HepG2 (cell line): Measurements from ENCODE around the gene SLC39A10. TPM values are rescaled to one million over a fixed set of nuclear protein-coding genes. Genes with fewer than 3 reads are reported as not detected.
A peak's percentile ranks its signal among the peaks of the same experiment; 100 is the strongest.

ENCODE experiments used
- ATM ChIP-seq: fragments of 450-650 bp; IDR thresholded peaks from 2 replicates; pipeline ENCODE4 v1.7.1; 2017; ENCODE audit warnings: mild to moderate bottlenecking, borderline replicate concordance
- HOXA5 ChIP-seq: sonication (generic); formaldehyde crosslinking; IDR thresholded peaks from 2 replicates; pipeline ENCODE4 v1.4.0; 2020; ENCODE audit warnings: missing genetic modification reagents
- KLF16 ChIP-seq, 2 experiments: sonication (generic) in 1 of 2; formaldehyde crosslinking in 1 of 2; IDR thresholded peaks; 2 replicates each; pipeline versions ENCODE4 v1.6.1 to v1.8.0; 2016 to 2023; ENCODE audit warnings: missing genetic modification reagents in 2 of 2, missing compliant biosample characterization in 1 of 2
- KMT2A ChIP-seq: sonication (generic); formaldehyde crosslinking; IDR thresholded peaks from 2 replicates; pipeline ENCODE4 v1.4.0; 2020; ENCODE audit warnings: missing genetic modification reagents
- MXD4 ChIP-seq: IDR thresholded peaks from 2 replicates; pipeline ENCODE4 v1.6.1; 2016; ENCODE audit warnings: mild to moderate bottlenecking, missing biosample characterization, missing genetic modification reagents
- SCMH1 ChIP-seq: sonication (generic); formaldehyde crosslinking; IDR thresholded peaks from 2 replicates; pipeline ENCODE4 v1.9.0; 2021; ENCODE audit warnings: missing genetic modification reagents, mild to moderate bottlenecking, borderline replicate concordance
- SETDB1 ChIP-seq: sonication (generic); formaldehyde crosslinking; IDR thresholded peaks from 2 replicates; pipeline ENCODE4 v1.5.1; 2020; ENCODE audit warnings: missing genetic modification reagents, mild to moderate bottlenecking, borderline replicate concordance
- SIX1 ChIP-seq: sonication (generic); formaldehyde crosslinking; IDR thresholded peaks from 2 replicates; pipeline ENCODE4 v1.4.0; 2020; ENCODE audit warnings: missing genetic modification reagents, borderline replicate concordance
- TAF15 ChIP-seq: fragments of 200-400 bp; formaldehyde crosslinking; IDR thresholded peaks from one replicate; pipeline ENCODE4 v1.6.1; 2018; ENCODE audit warnings: mild to moderate bottlenecking, low read depth, low read length; ENCODE audit not compliant: poor library complexity, severe bottlenecking
- ZIK1 ChIP-seq: sonication (generic); formaldehyde crosslinking; IDR thresholded peaks from 2 replicates; pipeline ENCODE4 v1.5.0; 2020; ENCODE audit warnings: mild to moderate bottlenecking, low read depth, missing genetic modification reagents, borderline replicate concordance
- ZNF121 ChIP-seq: sonication (generic); formaldehyde crosslinking; IDR thresholded peaks from 2 replicates; pipeline ENCODE4 v1.5.0; 2020; ENCODE audit warnings: mild to moderate bottlenecking, missing genetic modification reagents
- ZNF224 ChIP-seq: sonication (generic); formaldehyde crosslinking; IDR thresholded peaks from 2 replicates; pipeline ENCODE4 v1.5.0; 2020; ENCODE audit warnings: mild to moderate bottlenecking, missing genetic modification reagents
- ZNF431 ChIP-seq: sonication (generic); formaldehyde crosslinking; IDR thresholded peaks from 2 replicates; pipeline ENCODE4 v1.9.0; 2022; ENCODE audit warnings: missing genetic modification reagents, low read depth, mild to moderate bottlenecking, borderline replicate concordance
- polyA plus RNA-seq, 8 experiments: library from polyadenylated mRNA; depleted of rRNA in 3 of 8; stranded (reverse) in 7 of 8; unstranded in 1 of 8; fragments of >200 nt; fragmentation: Illumina TruSeq in 4 of 8; extraction: Trizol in 4 of 8; gene quantifications; 2 replicates each; pipeline versions ENCODE4 v1.2.1 to v1.2.3, GENCODE V29; 2011 to 2016; ENCODE audit warnings: low read depth in 4 of 8, missing spikeins in 1 of 8, mixed read lengths in 1 of 8; ENCODE audit not compliant: insufficient read depth in 1 of 8
- total RNA-seq, 5 experiments: library from RNA; depleted of rRNA; stranded (reverse); fragments of >200 nt; fragmentation: Illumina TruSeq; extraction: Trizol; gene quantifications; 2 replicates each; pipeline ENCODE4 v1.2.3, GENCODE V29; 2016; ENCODE audit warnings: low read depth in 1 of 5
- TF ChIP-seq, protein P1 (sequence below): sonication (generic); formaldehyde crosslinking; IDR thresholded peaks from 2 replicates; pipeline ENCODE4 v1.4.0; 2020; ENCODE audit warnings: low read depth, missing genetic modification reagents
- TF ChIP-seq, protein P2 (sequence below): sonication (generic); formaldehyde crosslinking; IDR thresholded peaks from 2 replicates; pipeline ENCODE4 v1.8.1; 2023; ENCODE audit warnings: mild to moderate bottlenecking, missing genetic modification reagents
- TF ChIP-seq, protein P3 (sequence below): sonication (generic); formaldehyde crosslinking; IDR thresholded peaks from 2 replicates; pipeline ENCODE4 v1.4.0; 2020; ENCODE audit warnings: missing genetic modification reagents
- TF ChIP-seq, protein P4 (sequence below): sonication (generic); formaldehyde crosslinking; IDR thresholded peaks from 2 replicates; pipeline ENCODE4 v1.9.0; 2021; ENCODE audit warnings: missing genetic modification reagents, mild to moderate bottlenecking, borderline replicate concordance
- TF ChIP-seq, protein P5 (sequence below): sonication (generic); formaldehyde crosslinking; IDR thresholded peaks from 2 replicates; pipeline ENCODE4 v1.9.0; 2021; ENCODE audit warnings: missing genetic modification reagents, borderline replicate concordance

The SLC39A10 gene
- total and polyA plus RNA-seq, 2 of the 13 experiments (the other 11 are each of a cell fraction or from before 2014, with no cell fraction given): 13.2 to 21.0 TPM

DNA sequence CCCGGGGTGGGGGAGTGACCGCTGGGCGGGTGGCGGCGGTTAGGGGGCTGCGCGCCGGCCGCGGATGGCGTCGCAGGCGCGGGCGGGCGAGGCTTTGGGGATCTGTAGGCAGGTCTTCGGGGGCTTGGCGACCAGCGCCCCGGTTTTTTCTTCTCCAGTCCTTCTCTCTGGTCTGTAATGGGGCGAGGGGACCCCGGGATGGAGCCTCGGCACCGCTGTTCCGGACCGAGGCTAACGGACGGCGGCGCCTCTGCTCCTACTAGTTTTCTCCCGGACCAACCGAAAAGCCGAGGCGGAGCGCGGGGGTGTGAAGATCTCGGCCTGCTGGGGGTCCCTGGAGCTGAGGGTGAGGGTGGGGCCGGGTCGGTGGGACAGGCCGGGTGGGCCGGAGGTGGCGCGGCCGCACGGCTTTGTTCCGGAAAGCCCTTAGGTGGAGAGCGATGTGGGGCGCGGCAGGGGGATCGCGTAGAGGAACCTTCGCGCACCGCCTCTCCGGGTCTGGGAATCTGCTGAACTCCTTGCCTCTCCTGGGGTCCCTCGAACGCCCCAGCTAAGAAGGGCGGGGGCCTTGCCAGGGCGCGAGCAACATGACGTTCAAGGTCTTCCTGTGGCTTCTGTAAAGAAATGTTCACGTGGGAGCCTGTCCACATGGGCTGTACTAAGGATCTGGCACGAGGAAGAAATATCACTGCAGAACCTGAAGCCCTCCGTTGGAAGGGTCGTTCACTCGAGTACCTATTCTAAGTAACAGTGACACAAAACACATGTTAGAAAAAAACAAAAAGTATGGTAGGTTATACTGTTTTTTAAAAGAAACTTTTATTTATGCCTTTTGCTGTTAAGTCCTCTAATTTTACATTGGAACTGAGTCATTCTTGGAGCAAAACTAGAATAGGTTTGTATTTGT is 861 bp downstream of the SLC39A10 start (continued):
- TF ChIP-seq, protein P1, sequence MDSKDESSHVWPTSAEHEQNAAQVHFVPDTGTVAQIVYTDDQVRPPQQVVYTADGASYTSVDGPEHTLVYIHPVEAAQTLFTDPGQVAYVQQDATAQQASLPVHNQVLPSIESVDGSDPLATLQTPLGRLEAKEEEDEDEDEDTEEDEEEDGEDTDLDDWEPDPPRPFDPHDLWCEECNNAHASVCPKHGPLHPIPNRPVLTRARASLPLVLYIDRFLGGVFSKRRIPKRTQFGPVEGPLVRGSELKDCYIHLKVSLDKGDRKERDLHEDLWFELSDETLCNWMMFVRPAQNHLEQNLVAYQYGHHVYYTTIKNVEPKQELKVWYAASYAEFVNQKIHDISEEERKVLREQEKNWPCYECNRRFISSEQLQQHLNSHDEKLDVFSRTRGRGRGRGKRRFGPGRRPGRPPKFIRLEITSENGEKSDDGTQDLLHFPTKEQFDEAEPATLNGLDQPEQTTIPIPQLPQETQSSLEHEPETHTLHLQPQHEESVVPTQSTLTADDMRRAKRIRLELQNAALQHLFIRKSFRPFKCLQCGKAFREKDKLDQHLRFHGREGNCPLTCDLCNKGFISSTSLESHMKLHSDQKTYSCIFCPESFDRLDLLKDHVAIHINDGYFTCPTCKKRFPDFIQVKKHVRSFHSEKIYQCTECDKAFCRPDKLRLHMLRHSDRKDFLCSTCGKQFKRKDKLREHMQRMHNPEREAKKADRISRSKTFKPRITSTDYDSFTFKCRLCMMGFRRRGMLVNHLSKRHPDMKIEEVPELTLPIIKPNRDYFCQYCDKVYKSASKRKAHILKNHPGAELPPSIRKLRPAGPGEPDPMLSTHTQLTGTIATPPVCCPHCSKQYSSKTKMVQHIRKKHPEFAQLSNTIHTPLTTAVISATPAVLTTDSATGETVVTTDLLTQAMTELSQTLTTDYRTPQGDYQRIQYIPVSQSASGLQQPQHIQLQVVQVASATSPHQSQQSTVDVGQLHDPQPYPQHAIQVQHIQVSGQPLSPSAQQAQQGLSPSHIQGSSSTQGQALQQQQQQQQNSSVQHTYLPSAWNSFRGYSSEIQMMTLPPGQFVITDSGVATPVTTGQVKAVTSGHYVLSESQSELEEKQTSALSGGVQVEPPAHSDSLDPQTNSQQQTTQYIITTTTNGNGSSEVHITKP: peak; percentile 48; the same call in 1 of the 2 replicates
- no peak for TF ChIP-seq SIX1 (CRISPR knock-in tag)
- TF ChIP-seq ZIK1 (CRISPR knock-in tag): no peak
- no peak for TF ChIP-seq SETDB1 (CRISPR knock-in tag)
- TF ChIP-seq ATM: no peak
- no peak for TF ChIP-seq ZNF224 (CRISPR knock-in tag)
- TF ChIP-seq ZNF121 (CRISPR knock-in tag): no peak
- peak in 1 of 2 experiments; percentile 67; a peak in 1 of 4 replicates for TF ChIP-seq KLF16 (CRISPR knock-in tag; IDR thresholded peaks at IDR 0.05)
- TF ChIP-seq ZNF431 (CRISPR knock-in tag): no peak
- no peak for TF ChIP-seq SCMH1 (CRISPR knock-in tag)
- TF ChIP-seq, protein P2, sequence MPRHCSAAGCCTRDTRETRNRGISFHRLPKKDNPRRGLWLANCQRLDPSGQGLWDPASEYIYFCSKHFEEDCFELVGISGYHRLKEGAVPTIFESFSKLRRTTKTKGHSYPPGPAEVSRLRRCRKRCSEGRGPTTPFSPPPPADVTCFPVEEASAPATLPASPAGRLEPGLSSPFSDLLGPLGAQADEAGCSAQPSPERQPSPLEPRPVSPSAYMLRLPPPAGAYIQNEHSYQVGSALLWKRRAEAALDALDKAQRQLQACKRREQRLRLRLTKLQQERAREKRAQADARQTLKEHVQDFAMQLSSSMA (CRISPR knock-in tag): no peak
- no peak for TF ChIP-seq MXD4
- no peak for TF ChIP-seq HOXA5
- TF ChIP-seq, protein P3, sequence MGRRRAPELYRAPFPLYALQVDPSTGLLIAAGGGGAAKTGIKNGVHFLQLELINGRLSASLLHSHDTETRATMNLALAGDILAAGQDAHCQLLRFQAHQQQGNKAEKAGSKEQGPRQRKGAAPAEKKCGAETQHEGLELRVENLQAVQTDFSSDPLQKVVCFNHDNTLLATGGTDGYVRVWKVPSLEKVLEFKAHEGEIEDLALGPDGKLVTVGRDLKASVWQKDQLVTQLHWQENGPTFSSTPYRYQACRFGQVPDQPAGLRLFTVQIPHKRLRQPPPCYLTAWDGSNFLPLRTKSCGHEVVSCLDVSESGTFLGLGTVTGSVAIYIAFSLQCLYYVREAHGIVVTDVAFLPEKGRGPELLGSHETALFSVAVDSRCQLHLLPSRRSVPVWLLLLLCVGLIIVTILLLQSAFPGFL (CRISPR knock-in tag): no peak
- TF ChIP-seq, protein P4, sequence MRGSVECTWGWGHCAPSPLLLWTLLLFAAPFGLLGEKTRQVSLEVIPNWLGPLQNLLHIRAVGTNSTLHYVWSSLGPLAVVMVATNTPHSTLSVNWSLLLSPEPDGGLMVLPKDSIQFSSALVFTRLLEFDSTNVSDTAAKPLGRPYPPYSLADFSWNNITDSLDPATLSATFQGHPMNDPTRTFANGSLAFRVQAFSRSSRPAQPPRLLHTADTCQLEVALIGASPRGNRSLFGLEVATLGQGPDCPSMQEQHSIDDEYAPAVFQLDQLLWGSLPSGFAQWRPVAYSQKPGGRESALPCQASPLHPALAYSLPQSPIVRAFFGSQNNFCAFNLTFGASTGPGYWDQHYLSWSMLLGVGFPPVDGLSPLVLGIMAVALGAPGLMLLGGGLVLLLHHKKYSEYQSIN (CRISPR knock-in tag): no peak
- TF ChIP-seq, protein P5, sequence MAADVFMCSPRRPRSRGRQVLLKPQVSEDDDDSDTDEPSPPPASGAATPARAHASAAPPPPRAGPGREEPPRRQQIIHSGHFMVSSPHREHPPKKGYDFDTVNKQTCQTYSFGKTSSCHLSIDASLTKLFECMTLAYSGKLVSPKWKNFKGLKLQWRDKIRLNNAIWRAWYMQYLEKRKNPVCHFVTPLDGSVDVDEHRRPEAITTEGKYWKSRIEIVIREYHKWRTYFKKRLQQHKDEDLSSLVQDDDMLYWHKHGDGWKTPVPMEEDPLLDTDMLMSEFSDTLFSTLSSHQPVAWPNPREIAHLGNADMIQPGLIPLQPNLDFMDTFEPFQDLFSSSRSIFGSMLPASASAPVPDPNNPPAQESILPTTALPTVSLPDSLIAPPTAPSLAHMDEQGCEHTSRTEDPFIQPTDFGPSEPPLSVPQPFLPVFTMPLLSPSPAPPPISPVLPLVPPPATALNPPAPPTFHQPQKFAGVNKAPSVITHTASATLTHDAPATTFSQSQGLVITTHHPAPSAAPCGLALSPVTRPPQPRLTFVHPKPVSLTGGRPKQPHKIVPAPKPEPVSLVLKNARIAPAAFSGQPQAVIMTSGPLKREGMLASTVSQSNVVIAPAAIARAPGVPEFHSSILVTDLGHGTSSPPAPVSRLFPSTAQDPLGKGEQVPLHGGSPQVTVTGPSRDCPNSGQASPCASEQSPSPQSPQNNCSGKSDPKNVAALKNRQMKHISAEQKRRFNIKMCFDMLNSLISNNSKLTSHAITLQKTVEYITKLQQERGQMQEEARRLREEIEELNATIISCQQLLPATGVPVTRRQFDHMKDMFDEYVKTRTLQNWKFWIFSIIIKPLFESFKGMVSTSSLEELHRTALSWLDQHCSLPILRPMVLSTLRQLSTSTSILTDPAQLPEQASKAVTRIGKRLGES (CRISPR knock-in tag): no peak
- 0 out of 2 replicates have a peak, but pooled peaks have one; percentile 41 for TF ChIP-seq KMT2A (CRISPR knock-in tag)
- no peak for TF ChIP-seq TAF15
